ENCODE results near the gene ASB18. TPM values are rescaled to one million over a fixed set of nuclear protein-coding genes. Genes with fewer than 3 reads are reported as not detected.

The ASB18 gene
- total RNA-seq, 1 donor = not detected

DNA sequence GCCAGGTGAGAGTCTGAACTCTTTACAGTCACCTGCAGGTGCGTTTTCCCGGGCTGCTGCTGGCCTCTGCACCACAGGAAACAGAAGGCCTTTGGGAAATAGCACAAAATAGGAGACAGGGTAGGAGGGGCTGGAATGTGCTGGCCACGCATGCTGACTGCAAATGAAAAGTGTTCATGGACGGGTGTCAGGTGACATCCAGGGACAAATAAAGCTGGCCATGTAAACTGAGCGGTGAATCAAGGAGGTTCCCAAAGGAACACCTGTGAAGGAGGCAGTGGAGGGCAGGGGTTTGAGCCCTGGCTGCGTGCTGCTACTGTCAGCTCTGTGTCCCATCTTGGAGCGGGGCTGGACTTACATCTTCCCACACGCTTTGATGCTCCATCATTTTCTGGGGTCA, 53.7 kb downstream of the ASB18 start:
- Histone ChIP-seq H3K27me3 (ENCODE audit: insufficient read depth, low read length) (no peaks in the 10 kb centered on the region), H3K4me3 (ENCODE audit: low read length) (no peak overlapping the region), H3K9me3 (ENCODE audit: low read depth, low read length) (no peaks in the 10 kb centered on the region), H3K4me1 (ENCODE audit: insufficient read depth, low read length) (no peaks in the 10 kb centered on the region)

- Histone ChIP-seq H3K27me3 (ENCODE audit: insufficient read depth, low read length) (no peaks in the 10 kb centered on the region), H3K4me1 (ENCODE audit: insufficient read depth, low read length) (no peaks in the 10 kb centered on the region), H3K4me3 (ENCODE audit: low read length) (no peak overlapping the region), H3K9me3 (ENCODE audit: low read depth, low read length) (no peaks in the 10 kb centered on the region)
Measured at GRCh38 chr2:236209996-236210395, 54.2 kb downstream of the ASB18 start.

DNA sequence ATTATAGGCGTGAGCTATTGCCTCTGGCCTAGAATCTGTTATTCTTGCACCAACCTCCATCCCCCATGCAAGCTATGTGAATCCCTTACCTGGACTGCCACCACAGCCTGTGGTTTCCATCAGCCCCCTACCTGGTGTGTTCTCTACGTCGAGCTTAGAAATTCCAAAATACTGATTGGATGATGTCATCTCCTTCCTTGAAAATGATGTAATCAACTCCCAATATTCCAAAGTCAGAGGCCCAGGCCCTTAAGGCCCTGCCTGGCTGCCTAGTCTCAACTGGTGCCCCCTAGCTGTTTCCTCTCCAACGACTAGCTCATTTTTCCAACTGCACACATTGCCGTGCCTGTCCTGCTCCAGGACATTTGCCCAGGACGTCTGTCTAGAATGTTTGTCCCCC, 54.7 kb downstream of the ASB18 start:
- no peaks in the 10 kb centered on the region for H3K27me3 ChIP-seq (ENCODE audit: insufficient read depth, low read length)
- H3K4me3 ChIP-seq (ENCODE audit: low read length) = no peak overlapping the region
- H3K4me1 ChIP-seq (ENCODE audit: insufficient read depth, low read length) = no peaks in the 10 kb centered on the region
- no peaks in the 10 kb centered on the region for H3K9me3 ChIP-seq (ENCODE audit: low read depth, low read length)

DNA sequence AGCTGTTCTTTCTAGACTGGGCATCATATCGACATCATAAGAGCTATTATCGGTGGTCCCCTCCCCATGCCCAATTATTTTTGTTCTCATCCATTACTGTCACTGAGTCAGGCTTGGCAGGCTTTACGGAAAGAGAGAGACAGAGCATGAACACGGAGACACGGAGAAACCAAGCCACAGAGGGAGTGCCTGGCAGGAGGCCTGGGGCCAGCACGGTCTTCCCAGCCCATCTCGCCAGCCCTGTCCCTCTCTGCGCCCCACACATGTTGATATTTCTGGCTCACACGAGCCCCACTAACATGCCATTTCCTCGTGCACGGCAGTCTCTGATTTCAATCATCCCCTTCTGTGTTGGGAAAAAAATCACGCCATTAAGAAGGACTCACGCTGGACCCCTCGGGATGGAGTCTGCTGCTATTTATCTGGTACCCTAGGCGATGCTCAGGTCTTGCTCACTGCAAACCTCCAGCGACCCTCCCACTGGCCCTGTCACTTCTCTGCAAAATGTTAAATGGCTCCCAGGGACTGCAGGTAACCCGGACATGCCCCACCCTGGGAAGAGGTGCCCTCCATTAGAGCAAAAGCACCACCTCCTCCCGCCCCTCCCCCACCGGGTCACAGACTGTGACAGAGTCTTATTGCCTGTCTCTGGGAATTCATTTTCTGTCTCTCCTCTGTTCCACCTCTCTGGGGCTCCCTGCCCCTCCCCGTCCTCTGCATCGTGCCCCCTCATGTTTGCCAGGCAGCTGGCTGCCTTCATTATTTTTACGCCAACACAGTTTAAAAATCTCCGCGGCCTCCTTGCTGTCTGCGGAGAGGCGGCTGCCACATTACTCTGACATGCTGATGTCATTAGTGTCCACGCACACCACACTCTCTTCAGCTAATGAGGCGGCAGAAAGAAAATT, 55.9 kb downstream of the ASB18 start:
- H3K4me1 ChIP-seq (ENCODE audit: insufficient read depth, low read length) = no peaks in the 10 kb centered on the region
- no peak overlapping the region for H3K4me3 ChIP-seq (ENCODE audit: low read length)
- no peaks in the 10 kb centered on the region for H3K27me3 ChIP-seq (ENCODE audit: insufficient read depth, low read length)
- no peaks in the 10 kb centered on the region for H3K9me3 ChIP-seq (ENCODE audit: low read depth, low read length)

DNA sequence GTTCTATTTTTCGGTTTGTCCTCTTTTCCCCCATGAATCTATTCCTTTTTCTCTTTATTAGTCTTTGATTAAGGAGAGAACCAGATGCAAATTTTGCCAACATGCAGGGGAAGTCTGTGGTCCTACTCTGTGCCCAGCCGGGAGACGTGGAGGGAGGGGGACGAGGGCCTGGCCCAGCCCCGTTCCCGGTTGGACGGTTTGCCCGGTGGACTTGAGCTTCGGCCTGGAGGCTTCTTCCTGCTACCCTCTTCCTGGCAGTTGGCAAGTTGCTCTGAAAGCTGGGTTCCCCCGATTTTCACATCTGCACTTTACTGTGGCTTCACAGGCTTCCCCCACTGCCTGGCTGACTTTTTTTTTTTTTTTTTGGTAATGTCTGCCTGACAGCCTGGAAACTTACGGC, 56.7 kb downstream of the ASB18 start:
- no peaks in the 10 kb centered on the region for H3K9me3 ChIP-seq (ENCODE audit: low read depth, low read length)
- H3K27me3 ChIP-seq (ENCODE audit: insufficient read depth, low read length) = no peaks in the 10 kb centered on the region
- H3K4me3 ChIP-seq (ENCODE audit: low read length) = no peak overlapping the region
- no peaks in the 10 kb centered on the region for H3K4me1 ChIP-seq (ENCODE audit: insufficient read depth, low read length)

DNA sequence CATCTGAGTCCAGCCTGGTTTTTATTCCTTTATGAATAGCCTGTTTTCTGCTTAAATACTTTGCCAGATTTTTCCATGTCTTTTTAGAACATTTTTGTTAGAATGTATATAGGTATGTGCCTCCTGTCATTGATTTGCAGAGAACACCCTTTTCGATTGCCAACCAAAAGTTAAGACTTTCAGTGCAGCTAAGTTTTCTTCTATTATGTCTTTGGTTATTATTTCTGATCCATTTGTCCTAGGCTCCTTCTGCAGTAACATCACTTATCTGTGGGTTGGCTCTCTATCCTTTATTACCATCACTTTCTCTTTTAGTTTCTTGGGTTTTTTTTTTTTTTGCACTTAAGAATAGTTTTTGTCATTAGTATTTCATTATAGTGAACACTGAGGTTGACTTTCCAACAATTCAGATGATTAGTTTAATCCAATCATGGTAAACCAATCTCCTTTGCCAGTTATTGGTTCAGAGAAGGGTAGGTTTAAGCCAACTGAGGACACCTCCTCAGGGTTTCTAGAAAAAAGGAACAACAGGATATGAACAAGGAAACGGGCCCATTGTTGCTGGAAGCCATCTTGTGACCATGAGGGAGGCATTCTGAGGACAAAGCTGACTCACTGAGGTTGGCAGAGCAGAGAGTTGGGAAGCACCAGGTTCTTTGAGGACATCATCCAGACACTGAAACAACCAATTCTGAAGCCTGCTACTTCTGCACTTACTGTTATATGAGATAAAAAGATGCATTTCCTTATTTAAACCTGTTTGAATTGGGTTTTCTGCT, 58.1 kb downstream of the ASB18 start:
- Histone ChIP-seq H3K27me3 (ENCODE audit: insufficient read depth, low read length) (no peaks in the 10 kb centered on the region), H3K9me3 (ENCODE audit: low read depth, low read length) (no peaks in the 10 kb centered on the region), H3K4me1 (ENCODE audit: insufficient read depth, low read length) (no peaks in the 10 kb centered on the region), H3K4me3 (ENCODE audit: low read length) (no peak overlapping the region)

DNA sequence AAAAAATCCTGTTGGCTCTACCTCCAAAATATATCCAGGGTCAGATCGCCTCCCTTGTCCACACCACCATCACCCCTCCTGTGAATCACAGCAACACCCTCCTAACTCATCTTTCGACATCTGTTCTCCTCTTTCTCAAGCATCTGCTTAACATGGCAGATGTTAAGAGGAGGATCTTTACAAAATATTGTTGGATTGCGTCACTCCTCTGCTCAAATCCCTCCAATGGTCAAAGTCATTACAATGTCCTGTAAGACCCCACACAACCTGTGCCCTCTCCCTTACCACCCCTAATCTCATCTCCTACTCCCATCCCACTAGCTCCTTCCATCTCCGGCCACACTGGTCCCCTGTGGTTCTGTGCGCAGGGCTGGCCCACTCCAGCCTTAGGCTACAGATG, 59.3 kb downstream of the ASB18 start:
- Histone ChIP-seq H3K27me3 (ENCODE audit: insufficient read depth, low read length) (no peaks in the 10 kb centered on the region), H3K4me3 (ENCODE audit: low read length) (no peak overlapping the region), H3K9me3 (ENCODE audit: low read depth, low read length) (no peaks in the 10 kb centered on the region), H3K4me1 (ENCODE audit: insufficient read depth, low read length) (no peaks in the 10 kb centered on the region)

DNA sequence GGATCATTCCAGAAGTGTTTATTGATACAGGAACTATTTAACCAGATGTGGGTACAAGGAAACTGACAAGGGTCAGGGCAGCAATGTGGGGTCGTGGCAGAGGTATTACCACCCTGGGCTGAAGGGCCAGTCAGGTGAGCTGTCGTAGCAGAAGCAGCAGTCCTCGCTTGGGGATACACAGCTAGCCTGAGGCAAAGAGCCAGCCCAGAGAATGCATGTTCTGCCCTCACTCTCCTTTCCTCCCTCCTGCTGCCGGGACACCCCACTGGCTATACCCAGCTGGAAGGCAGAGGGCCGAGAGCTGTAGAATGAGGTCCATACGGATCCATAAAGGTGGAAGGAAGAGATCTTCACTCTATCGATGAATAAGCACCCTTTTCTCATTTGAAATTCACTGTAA, 63.8 kb downstream of the ASB18 start:
- Histone ChIP-seq H3K27me3 (ENCODE audit: insufficient read depth, low read length) (no peaks in the 10 kb centered on the region), H3K4me1 (ENCODE audit: insufficient read depth, low read length) (no peaks in the 10 kb centered on the region), H3K9me3 (ENCODE audit: low read depth, low read length) (no peaks in the 10 kb centered on the region), H3K4me3 (ENCODE audit: low read length) (no peak overlapping the region)

- H3K4me3 ChIP-seq (ENCODE audit: low read length) = no peak overlapping the region
- H3K27me3 ChIP-seq (ENCODE audit: insufficient read depth, low read length) = no peaks in the 10 kb centered on the region
- no peaks in the 10 kb centered on the region for H3K4me1 ChIP-seq (ENCODE audit: insufficient read depth, low read length)
- H3K9me3 ChIP-seq (ENCODE audit: low read depth, low read length) = no peaks in the 10 kb centered on the region
Measured at GRCh38 chr2:236196366-236196765, 67.8 kb downstream of the ASB18 start.

DNA sequence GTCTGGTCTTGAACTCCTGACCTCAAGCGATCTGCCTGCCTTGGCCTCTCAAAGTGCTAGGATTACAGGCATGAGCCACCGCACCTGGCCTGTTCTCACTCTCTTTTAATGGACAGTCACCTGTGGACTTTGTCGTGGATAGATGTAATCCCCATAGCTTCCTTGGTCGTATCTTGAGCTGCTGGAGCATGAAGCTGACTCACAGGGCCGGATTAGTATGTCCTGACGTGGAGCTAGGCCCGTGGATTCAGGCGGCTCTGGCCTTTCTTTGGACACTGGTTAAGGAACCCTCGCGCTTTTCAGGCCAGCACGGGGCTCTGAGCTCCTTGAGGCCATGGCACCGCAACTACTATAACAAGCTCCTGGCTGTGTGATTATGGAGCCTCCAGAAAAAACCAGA, 68.5 kb downstream of the ASB18 start:
- Histone ChIP-seq H3K27me3 (ENCODE audit: insufficient read depth, low read length) (no peaks in the 10 kb centered on the region), H3K9me3 (ENCODE audit: low read depth, low read length) (no peaks in the 10 kb centered on the region), H3K4me3 (ENCODE audit: low read length) (no peak overlapping the region), H3K4me1 (ENCODE audit: insufficient read depth, low read length) (no peaks in the 10 kb centered on the region)

DNA sequence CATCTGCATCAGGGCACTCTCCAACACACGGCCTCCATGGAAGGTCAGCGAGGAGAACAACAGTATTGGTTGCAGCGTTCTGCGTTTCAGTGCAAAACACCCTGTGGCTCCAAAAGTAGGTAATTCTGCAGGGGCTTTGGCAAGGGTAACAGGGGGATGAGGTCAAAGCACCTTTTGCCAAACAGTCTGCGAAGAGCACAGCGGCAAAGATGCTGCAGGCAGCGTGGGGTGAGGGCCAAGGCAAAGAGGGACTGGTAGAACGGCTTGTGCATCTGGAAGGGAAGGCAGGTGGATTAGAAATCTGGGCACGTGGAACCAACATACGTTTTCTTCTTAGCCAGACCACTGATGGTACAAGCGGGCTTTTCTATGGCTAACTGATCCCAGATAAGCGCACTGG, 69.4 kb downstream of the ASB18 start:
- Histone ChIP-seq H3K4me1 (ENCODE audit: insufficient read depth, low read length) (no peaks in the 10 kb centered on the region), H3K9me3 (ENCODE audit: low read depth, low read length) (no peaks in the 10 kb centered on the region), H3K4me3 (ENCODE audit: low read length) (no peak overlapping the region), H3K27me3 (ENCODE audit: insufficient read depth, low read length) (no peaks in the 10 kb centered on the region)

GRCh38 chr2:236193026-236193425, 71.2 kb downstream of the ASB18 start:
- Histone ChIP-seq H3K4me3 (ENCODE audit: low read length) (no peak overlapping the region), H3K9me3 (ENCODE audit: low read depth, low read length) (no peaks in the 10 kb centered on the region), H3K4me1 (ENCODE audit: insufficient read depth, low read length) (no peaks in the 10 kb centered on the region), H3K27me3 (ENCODE audit: insufficient read depth, low read length) (no peaks in the 10 kb centered on the region)

DNA sequence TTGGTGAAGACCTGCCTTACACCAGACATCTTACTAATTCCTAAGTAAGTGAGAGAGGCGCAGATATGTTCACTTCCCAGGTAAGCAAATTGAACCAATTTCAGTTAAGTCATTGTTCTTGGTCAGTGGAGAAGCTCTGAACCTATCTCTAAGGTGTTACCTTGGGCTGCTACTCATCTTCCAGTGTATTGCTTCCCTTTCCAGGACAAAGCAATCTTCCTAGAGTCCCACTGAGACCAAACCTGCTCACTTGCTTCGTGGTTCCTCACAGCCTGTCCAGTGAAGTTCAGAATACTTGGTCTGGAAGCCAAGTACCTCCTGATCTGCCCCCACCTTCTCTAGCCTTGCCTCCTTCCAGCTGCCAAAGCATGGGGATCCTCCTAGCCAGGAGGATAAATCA, 73.5 kb downstream of the ASB18 start:
- no peaks in the 10 kb centered on the region for H3K4me1 ChIP-seq (ENCODE audit: insufficient read depth, low read length)
- no peak overlapping the region for H3K4me3 ChIP-seq (ENCODE audit: low read length)
- no peaks in the 10 kb centered on the region for H3K27me3 ChIP-seq (ENCODE audit: insufficient read depth, low read length)
- H3K9me3 ChIP-seq (ENCODE audit: low read depth, low read length) = no peaks in the 10 kb centered on the region

DNA sequence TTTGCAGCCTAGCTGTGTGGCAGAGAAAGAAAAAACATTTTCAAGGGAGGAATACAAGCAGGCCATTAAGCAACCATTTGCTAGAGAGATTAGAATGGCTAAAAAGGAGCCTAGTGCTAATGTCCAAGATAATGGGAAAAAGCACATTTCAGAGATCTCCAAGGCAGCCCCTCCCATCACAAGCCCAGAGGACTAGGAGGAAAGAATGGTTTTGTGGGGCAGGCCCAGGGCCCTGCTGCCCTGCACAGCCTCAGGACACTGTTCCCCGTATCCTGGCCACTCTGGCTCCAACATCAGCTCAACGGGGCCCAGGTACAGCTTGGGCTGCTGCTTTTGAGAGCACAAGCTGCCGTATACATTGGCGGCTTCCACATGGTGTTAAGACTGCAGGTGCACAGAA, 79.5 kb downstream of the ASB18 start:
- Histone ChIP-seq H3K9me3 (ENCODE audit: low read depth, low read length) (no peaks in the 10 kb centered on the region), H3K27me3 (ENCODE audit: insufficient read depth, low read length) (peaks cover 21% of the 10 kb centered on the region), H3K4me1 (ENCODE audit: insufficient read depth, low read length) (no peaks in the 10 kb centered on the region), H3K4me3 (ENCODE audit: low read length) (no peak overlapping the region)

DNA sequence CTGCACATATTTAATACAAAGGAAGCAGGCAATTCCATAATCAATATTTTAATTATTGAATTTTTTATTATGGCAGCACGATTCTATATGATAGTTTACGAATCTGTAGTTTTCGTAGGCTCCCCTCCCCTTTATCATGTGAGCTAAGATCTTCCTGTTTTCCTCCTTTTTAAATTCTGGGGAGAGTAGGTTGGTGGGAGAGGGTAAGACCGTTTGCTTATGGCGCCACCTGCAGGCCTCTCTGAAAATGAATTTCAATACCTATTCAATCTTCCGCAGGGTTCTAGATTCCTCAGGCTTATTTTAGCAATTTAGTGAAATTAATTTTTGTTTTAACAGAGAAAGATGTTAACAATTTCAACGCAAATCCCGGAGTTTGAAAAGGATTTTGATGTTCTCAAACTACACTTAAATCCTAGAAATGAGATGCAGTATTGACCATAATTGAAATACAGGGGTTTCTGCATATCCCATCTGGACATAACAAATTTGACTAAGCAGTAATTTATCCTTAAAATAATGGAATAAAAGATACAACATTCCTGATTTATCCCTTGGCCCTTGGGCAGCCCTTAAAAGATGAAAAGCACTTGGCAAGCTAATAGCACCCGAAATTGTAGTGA, 83.3 kb downstream of the ASB18 start:
- Histone ChIP-seq H3K27me3 (ENCODE audit: insufficient read depth, low read length) (peaks cover 54% of the 10 kb centered on the region), H3K4me1 (ENCODE audit: insufficient read depth, low read length) (no peaks in the 10 kb centered on the region)

More for the DNA sequence above, 83.3 kb downstream of the ASB18 start:
- Histone ChIP-seq H3K4me3 (ENCODE audit: low read length) (no peak overlapping the region), H3K9me3 (ENCODE audit: low read depth, low read length) (no peaks in the 10 kb centered on the region)

Data from mononuclear cell (primary cell).